SK-N-SH (cell line): ENCODE results near the gene INTS1.

ENCODE experiments used
- NFIC ChIP-seq: IDR thresholded peaks from 2 replicates; pipeline ENCODE4 v1.4.0; 2012; ENCODE audit warnings: borderline replicate concordance
- POLR2AphosphoS5 ChIP-seq: IDR thresholded peaks from 2 replicates; pipeline ENCODE4 v1.6.1; 2012; ENCODE audit warnings: low read depth, low read length
- RAD21 ChIP-seq: IDR thresholded peaks from 2 replicates; pipeline ENCODE4 v1.6.1; 2012; ENCODE audit warnings: mild to moderate bottlenecking, low read length
- TF ChIP-seq, protein P1 (sequence below): fragments of 200-600 bp; sonication (generic); IDR thresholded peaks from 2 replicates; pipeline ENCODE4 v1.6.1; 2017; ENCODE audit warnings: antibody characterized with exemption, mild to moderate bottlenecking, moderate library complexity

GRCh38 chr7:1444214-1444924, 59.8 kb downstream of the INTS1 start:
- TF ChIP-seq POLR2AphosphoS5 (no peak), RAD21 (no peak), NFIC (no peak)
- TF ChIP-seq, protein P1, sequence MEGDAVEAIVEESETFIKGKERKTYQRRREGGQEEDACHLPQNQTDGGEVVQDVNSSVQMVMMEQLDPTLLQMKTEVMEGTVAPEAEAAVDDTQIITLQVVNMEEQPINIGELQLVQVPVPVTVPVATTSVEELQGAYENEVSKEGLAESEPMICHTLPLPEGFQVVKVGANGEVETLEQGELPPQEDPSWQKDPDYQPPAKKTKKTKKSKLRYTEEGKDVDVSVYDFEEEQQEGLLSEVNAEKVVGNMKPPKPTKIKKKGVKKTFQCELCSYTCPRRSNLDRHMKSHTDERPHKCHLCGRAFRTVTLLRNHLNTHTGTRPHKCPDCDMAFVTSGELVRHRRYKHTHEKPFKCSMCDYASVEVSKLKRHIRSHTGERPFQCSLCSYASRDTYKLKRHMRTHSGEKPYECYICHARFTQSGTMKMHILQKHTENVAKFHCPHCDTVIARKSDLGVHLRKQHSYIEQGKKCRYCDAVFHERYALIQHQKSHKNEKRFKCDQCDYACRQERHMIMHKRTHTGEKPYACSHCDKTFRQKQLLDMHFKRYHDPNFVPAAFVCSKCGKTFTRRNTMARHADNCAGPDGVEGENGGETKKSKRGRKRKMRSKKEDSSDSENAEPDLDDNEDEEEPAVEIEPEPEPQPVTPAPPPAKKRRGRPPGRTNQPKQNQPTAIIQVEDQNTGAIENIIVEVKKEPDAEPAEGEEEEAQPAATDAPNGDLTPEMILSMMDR: no peak
